ENCODE results near the gene DBT.
"Not testable (repeated sequence)": the region's sequence is repeated elsewhere in the genome, so short reads cannot be mapped to it uniquely, and the experiment has no call there.

The DBT gene

DNA sequence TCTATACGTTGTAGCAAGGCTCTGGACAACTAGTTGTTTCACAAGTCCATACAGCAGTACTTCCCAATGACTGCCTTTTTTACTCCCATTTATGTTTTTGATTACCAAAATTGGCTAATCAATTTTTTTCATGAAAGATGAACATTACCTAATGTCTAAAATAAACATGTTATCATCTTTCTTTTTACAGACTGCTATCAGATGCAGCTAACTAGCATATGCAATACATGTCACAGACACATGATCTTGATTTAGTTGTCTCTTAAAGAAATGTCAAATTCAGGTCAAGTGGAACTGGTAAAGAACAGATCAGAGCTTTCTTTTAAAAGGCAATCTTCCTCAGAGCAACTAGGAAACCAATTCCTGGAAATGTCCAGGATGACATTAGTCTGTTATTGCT is 630 bp upstream of the DBT start:
- no peak for DNase-seq

- no peak for DNase-seq
Measured at GRCh38 chr1:100249155-100249536, 488 bp downstream of the DBT start.

DNA sequence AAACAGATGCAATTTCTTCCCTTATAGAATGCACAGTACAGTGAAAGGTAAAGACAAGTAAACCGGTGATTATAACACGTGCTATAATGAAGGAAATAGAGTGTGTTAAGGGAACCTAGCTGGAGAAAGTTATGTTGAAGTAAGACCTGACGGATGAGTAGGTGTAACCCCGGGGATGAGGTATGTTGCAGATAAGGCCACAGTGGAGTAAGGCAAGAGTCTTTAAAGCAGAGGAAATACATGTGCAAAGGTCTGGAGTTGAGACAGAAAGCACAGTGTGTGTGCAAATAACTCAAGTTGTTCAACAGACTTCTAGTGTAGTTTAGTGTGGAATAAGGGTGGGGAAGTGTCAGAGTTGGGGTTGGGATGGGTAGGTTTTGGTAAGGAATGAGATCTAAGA is 2.9 kb downstream of the DBT start:
- no peak for DNase-seq

- no peak for DNase-seq
Measured at GRCh38 chr1:100240631-100241030, 9.0 kb downstream of the DBT start.

DNA sequence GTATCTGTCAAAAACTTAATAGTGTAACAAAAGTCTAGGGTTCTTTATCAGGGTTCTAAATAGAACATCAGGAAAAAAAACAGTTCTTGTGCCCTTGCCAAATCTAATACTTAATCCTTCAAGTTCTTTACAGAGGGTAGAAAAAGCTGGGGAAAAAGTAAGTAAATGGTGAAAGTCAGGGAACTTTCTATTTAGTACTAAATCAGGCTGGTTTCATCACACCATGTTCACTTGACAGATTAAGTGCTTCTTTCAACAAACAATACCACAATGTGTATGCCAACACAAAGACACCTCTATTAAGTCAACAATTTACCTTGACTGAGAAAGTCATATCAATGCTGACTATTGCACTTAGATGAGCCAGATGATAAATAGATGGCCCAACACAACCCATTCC is 9.7 kb downstream of the DBT start:
- DNase-seq, result no peak

DNA sequence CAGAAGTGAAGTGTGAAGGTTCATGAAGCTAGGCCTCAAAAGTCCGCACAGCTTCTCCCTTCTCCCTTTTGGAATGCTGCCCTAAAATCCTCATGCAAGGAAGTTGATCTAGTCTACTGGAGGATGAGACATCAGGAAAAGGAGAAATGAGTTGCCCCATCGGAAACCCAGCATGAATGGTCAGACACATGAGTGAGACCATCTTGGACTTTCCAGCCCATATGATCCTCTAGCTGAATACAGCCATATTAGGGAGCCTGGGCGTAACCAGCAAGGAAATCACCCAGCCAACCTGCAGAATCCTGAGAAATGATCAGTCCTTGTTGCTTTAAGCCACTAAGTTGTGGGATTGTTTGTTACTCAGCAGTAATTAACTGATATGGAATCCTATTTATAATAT is 12.5 kb downstream of the DBT start:
- no peak for DNase-seq

- no peak for DNase-seq
Measured at GRCh38 chr1:100234432-100234831, 15.2 kb downstream of the DBT start.

- DNase-seq, result not testable (repeated sequence)
Measured at GRCh38 chr1:100233566-100233965, 16.1 kb downstream of the DBT start.

DNA sequence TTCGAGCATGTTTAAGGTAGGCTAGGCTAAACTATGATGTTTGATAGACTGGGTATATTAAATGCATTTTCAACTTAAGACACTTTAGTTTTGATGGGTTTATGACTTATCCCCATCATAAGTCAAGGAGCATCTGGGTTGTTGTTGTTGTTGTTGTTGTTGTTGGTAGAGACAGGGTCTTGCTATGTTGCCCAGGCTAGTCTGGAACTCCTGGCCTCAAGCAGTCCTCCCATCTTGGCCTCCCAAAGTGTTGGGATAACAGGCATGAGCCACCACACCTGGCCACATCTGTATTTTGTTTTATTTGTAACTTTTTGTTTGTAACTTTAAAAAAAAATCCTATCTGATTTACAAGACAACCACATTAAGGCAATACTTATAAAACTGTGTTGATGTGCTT is 17.5 kb downstream of the DBT start:
- DNase-seq, result no peak

GRCh38 chr1:100231721-100232120 is 17.9 kb downstream of the DBT start:
- no peak for DNase-seq

- DNase-seq, result no peak
Measured at GRCh38 chr1:100230765-100231164, 18.9 kb downstream of the DBT start.

GRCh38 chr1:100229681-100230443 is 19.8 kb downstream of the DBT start:
- DNase-seq, result no peak

GRCh38 chr1:100222428-100222827 is 27.2 kb downstream of the DBT start:
- no peak for DNase-seq

GRCh38 chr1:100219883-100220282 is 29.8 kb downstream of the DBT start:
- no peak for DNase-seq

GRCh38 chr1:100219457-100219856 is 30.2 kb downstream of the DBT start:
- no peak for DNase-seq

- DNase-seq, result no peak
Measured at GRCh38 chr1:100217834-100218233, 31.8 kb downstream of the DBT start.

- DNase-seq, result no peak
Measured at GRCh38 chr1:100215101-100215500, 34.5 kb downstream of the DBT start.

DNA sequence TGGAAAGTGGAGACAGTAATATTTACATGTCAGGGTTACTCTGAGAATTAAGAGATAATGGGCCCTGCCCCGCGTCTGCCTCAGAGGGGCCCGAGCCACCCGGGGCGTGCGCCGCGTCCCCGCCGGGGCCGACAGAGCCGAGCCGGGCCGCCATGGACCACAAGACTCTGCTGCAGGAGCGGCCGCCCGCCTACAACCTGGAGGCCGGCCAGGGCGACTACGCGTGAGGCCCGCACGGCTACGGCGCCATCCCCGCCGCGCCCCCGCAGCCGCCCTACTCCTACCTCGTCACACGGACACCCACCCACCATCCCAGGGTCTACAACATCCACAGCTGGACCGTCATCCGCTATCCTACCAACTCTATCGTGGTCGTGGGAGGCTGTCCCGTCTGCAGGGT is 36.5 kb downstream of the DBT start:
- DNase-seq, result no peak

DNA sequence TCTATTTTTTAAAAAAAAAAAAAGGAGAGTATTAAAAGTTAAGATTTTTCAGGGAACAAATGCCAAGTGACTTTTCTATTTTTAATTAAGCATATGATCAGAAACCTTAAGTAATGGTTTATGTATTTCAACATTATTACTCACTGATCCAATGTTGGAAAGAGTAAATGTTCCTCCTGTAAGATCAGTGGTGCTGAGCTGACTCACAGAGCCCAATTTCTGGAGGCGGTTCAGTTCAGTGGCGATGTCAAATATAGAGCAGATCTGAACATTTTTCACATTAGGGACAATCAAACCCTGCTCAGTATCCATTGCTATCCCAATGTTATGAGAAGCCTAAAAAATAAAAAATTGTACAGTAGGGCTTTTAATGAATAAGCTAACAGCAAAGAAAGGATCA is 43.3 kb downstream of the DBT start:
- no peak for DNase-seq

DNA sequence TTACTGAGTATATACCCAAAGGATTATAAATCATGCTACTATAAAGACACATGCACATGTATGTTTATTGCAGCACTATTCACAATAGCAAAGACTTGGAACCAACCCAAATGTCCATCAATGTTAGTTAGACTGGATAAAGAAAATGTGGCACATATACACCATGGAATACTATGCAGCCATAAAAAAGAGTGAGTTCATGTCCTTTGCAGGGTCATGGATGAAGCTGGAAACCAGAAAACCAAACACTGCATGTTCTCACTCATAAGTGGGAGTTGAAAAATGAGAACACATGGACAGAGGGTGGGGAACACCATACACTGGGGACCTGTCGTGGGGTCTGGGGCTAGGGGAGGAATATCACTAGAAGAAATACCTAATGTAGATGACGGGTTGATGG is 44.0 kb downstream of the DBT start:
- DNase-seq, result not testable (repeated sequence)

DNA sequence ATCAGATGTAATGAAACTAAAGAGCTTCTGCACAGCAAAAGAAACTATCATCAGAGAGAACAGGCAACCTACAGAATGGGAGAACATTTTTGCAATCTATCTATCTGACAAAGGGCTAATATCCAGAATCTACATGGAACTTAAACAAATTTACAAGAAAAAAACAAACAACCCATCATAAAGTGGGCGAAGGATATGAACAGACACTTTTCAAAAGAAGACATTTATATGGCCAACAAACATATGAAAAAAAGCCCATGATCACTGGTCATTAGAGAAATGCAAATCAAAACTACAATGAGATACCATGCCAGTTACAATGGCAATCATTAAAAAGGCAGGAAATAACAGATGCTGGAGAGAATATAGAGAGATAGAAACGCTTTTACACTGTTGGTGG is 44.5 kb downstream of the DBT start:
- not testable (repeated sequence) for DNase-seq

- not testable (repeated sequence) for DNase-seq
Measured at GRCh38 chr1:100202703-100203102, 46.9 kb downstream of the DBT start.

DNA sequence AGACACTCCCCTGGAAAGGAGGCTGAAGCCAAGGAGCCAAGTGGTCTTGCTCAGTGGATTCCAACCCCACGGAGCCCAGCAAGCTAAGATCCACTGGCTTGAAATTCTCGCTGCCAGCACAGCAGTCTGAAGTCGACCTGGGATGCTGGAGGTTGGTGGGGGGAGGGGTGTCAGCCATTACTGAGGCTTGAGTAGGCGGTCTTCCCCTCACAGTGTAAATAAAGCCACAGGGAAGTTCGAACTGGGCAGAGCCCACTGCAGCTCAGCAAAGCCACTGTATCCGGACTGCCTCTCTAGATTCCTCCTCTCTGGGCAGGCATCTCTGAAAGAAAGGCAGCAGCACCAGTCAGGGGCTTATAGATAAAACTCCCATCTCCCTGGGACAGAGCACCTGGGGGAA is 49.6 kb downstream of the DBT start:
- not testable (repeated sequence) for DNase-seq

DNA sequence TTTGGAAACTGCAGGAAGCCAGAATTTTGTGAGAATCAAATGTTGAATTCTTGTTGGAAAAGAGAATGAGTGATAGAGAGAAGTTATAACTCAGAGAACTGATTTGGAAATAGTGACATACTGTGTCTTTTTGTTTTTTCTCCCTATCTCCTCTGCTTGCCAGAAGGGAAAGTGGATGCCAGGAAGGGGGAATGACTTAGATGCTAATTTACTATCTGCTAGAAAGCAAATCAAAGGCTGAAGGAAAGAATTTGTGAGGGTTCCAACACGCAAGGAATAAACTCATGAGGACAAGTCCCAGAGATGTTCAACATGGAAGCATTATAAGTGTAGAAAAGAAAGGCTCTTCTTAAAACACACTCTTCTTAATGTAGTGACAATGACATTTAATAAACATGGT is 51.0 kb downstream of the DBT start:
- no peak for DNase-seq

DNA sequence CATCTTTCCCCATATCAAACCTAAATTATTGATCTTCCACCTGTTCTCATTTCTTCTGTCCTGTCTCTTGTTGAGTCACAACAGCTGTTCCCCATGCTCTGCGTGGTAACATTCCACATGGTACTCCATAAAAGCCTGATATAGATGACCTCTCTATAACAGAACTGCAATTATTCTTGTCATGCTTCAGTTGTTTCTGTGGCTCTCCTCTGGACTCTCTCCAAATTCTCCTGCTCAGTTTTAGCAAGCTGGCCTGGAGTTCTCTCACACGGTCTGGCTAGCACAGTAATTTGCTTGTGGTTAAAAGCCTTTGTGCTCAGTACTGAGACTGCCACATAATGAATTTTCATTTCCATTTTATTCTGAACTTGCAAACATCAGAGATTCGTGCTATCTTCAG is 61.0 kb downstream of the DBT start:
- no peak for DNase-seq
